ENCODE measurements around the gene COL18A1. TPM values are rescaled to one million over a fixed set of nuclear protein-coding genes. Genes with fewer than 3 reads are reported as not detected.
A peak's percentile ranks its signal among the peaks of the same experiment; 100 is the strongest.

COL18A1 gene
- total RNA-seq, 1 donor from 2014 or later, result 150 TPM

DNA sequence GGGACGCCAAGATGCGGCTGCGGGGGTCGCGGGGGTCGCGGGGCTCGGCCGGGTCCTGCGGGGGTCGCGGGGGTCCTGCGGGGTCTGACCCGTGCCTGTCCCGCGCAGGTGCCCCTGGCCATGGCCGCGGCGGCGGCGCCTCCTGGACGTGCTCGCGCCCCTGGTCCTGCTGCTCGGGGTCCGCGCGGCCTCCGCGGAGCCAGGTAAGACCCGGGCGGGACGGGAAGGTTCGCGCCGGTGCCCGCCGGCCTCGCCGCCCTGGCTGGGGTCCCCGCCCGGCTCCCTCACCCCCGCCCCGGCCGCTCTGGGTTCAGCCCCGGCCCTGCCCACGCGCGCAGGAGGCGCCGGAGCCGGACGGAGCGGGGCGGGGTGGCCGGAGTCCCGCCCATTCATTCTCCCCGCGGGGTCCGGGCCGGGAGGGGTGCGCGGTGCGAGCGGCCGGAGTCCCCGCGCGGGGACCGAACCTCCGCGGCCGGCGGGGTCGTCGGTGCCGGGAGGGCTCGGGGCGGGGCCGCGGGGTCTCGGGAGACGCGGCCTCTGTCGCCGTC, 380 bp downstream of the COL18A1 start:
- DNase-seq (ENCODE audit: extremely low spot score, unreplicated experiment), result no peak
- Mint-ChIP-seq H3K9me3 (no peaks in the 10 kb centered on the region), H3K27me3 (peaks cover 14% of the 10 kb centered on the region), H3K36me3 (peaks cover 6% of the 10 kb centered on the region), H3K4me1 (ENCODE audit: unreplicated experiment) (peaks cover 34% of the 10 kb centered on the region), H3K4me3 (no peak overlapping the region), H3K27ac (no peak overlapping the region)
- no peak for TF ChIP-seq CTCF (conservative IDR thresholded peaks at IDR 0.05)

- TF ChIP-seq CTCF (conservative IDR thresholded peaks at IDR 0.05), result no peak
- H3K27me3 Mint-ChIP-seq, result peaks cover 14% of the 10 kb centered on the region
- H3K9me3 Mint-ChIP-seq, result no peaks in the 10 kb centered on the region
- no peak for DNase-seq (ENCODE audit: extremely low spot score, unreplicated experiment)
- peak overlapping the region; percentile 88 for H3K27ac Mint-ChIP-seq
- H3K36me3 Mint-ChIP-seq, result peaks cover 5% of the 10 kb centered on the region
- peak overlapping the region; percentile 85 for H3K4me3 Mint-ChIP-seq
- peaks cover 40% of the 10 kb centered on the region for H3K4me1 Mint-ChIP-seq (ENCODE audit: unreplicated experiment)
These were observed 1.1 kb downstream of the COL18A1 start for GRCh38 chr21:45405819-45406762.

GRCh38 chr21:45406801-45407628, 2.0 kb downstream of the COL18A1 start:
- Mint-ChIP-seq H3K4me1 (ENCODE audit: unreplicated experiment) (peaks cover 43% of the 10 kb centered on the region), H3K9me3 (no peaks in the 10 kb centered on the region), H3K27me3 (peaks cover 14% of the 10 kb centered on the region), H3K36me3 (no peaks in the 10 kb centered on the region), H3K27ac (peak overlapping the region; percentile 88), H3K4me3 (peak overlapping the region; percentile 85)
- DNase-seq (ENCODE audit: extremely low spot score, unreplicated experiment), result no peak
- TF ChIP-seq CTCF (conservative IDR thresholded peaks at IDR 0.05), result no peak

DNA sequence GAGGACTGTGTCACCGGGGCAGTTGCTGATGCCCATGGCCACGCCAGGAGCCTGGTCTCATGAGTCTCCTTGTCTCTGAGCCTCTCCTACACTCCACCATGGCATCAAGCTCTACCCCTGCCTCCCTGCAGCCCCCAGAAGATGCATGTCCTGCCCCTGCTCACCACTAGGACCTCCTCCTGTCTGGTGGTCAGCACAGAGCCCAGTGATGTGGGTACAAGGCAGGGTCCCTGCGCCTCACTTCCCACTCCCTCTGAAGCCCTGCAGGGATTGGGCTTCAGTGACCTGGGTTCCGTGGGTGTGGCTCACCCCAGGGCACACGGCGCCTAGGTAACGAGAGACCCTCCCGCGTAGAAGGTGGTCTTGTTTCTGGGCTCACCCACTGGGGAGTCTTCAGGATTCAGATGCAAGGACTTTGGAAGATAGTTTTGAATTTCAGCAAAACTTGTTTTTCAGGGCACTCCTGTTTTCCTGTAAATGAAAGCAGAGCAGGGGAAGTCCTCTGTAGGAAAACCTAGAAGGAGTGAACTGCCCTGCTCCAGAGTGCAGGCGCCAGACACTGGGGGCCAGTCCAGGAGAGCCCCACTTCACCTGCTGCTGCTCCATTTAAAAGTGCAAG, 2.8 kb downstream of the COL18A1 start:
- Mint-ChIP-seq H3K4me1 (ENCODE audit: unreplicated experiment) (peaks cover 46% of the 10 kb centered on the region), H3K36me3 (no peaks in the 10 kb centered on the region), H3K9me3 (no peaks in the 10 kb centered on the region), H3K4me3 (peak overlapping the region; percentile 85), H3K27ac (peak overlapping the region; percentile 88), H3K27me3 (peaks cover 14% of the 10 kb centered on the region)
- TF ChIP-seq CTCF (conservative IDR thresholded peaks at IDR 0.05), result peak; percentile 62
- DNase-seq (ENCODE audit: extremely low spot score, unreplicated experiment), result no peak

- peak overlapping the region; percentile 88 for H3K27ac Mint-ChIP-seq
- no peak for DNase-seq (ENCODE audit: extremely low spot score, unreplicated experiment)
- no peaks in the 10 kb centered on the region for H3K9me3 Mint-ChIP-seq
- peak overlapping the region; percentile 85 for H3K4me3 Mint-ChIP-seq
- TF ChIP-seq CTCF (conservative IDR thresholded peaks at IDR 0.05), result no peak
- H3K27me3 Mint-ChIP-seq, result peaks cover 10% of the 10 kb centered on the region
- H3K36me3 Mint-ChIP-seq, result no peaks in the 10 kb centered on the region
- H3K4me1 Mint-ChIP-seq (ENCODE audit: unreplicated experiment), result peaks cover 48% of the 10 kb centered on the region
These were observed 3.4 kb downstream of the COL18A1 start for GRCh38 chr21:45408271-45408791.
